ENCODE measurements around the gene SUGCT.

Gene SUGCT

DNA sequence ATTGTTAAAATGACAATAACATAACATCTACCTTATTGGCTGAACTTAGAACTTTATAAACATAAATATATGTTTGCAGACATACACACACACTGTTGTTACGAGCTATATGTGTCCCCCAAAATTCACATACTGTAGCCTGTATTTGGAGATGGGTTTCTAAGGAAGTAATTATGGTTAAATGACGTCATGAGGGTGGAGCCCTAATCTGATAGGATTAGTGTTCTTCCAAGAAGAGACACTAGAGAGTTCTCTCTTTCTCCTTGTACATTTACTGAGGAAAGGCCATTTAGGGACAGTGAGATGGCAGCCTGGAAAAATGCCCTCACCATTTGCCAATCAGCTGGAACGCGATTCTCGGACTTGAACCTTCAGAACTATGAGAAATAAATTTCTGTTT is 211.7 kb downstream of the SUGCT start:
- H3K4me1 Mint-ChIP-seq = no peaks in the 10 kb centered on the region
- no peaks in the 10 kb centered on the region for H3K36me3 Mint-ChIP-seq (ENCODE audit: low read depth)
- TF ChIP-seq, protein P1, sequence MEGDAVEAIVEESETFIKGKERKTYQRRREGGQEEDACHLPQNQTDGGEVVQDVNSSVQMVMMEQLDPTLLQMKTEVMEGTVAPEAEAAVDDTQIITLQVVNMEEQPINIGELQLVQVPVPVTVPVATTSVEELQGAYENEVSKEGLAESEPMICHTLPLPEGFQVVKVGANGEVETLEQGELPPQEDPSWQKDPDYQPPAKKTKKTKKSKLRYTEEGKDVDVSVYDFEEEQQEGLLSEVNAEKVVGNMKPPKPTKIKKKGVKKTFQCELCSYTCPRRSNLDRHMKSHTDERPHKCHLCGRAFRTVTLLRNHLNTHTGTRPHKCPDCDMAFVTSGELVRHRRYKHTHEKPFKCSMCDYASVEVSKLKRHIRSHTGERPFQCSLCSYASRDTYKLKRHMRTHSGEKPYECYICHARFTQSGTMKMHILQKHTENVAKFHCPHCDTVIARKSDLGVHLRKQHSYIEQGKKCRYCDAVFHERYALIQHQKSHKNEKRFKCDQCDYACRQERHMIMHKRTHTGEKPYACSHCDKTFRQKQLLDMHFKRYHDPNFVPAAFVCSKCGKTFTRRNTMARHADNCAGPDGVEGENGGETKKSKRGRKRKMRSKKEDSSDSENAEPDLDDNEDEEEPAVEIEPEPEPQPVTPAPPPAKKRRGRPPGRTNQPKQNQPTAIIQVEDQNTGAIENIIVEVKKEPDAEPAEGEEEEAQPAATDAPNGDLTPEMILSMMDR (IDR thresholded peaks at IDR 0.05; ENCODE audit: unreplicated experiment in 3 of 3) = no peak
- no peaks in the 10 kb centered on the region for H3K27me3 Mint-ChIP-seq (ENCODE audit: low read depth)
- no peak overlapping the region for H3K27ac Mint-ChIP-seq
- no peak overlapping the region for H3K4me3 Mint-ChIP-seq
- no peaks in the 10 kb centered on the region for H3K9me3 Mint-ChIP-seq

DNA sequence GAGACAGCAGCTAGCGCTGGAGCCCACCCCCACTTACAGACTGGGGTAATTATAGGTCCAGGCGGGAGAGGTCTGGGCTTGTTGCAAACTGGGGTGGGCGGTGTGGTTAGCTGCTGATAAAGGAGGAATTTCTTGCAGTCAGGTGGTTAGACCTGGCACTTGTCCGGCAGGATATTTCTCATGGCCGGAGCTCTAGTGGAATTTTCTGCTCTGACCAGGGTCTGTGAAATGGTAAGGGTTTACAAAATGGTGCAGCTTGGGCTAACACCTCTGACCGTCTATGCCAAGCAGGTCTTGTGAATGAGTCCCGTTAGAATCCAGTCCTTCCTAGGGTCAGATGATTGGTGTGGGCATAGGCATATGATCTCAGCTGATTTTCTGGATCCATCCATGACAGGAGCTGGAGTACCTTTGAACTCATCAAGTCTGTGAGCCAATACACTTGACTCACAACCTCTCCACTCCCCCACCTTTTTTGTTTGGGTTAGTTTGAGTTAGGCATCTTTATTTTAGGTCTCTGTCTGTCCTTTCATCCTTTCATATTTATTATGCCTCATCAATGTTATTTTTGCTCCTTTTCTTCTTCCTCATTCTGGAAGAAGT is 213.4 kb downstream of the SUGCT start:
- no peak overlapping the region for H3K27ac Mint-ChIP-seq

GRCh38 chr7:40350100-40350499 is 215.3 kb downstream of the SUGCT start:
- Mint-ChIP-seq H3K27ac (no peak overlapping the region), H3K4me1 (no peaks in the 10 kb centered on the region), H3K9me3 (no peaks in the 10 kb centered on the region), H3K4me3 (no peak overlapping the region), H3K36me3 (ENCODE audit: low read depth) (no peaks in the 10 kb centered on the region), H3K27me3 (ENCODE audit: low read depth) (no peaks in the 10 kb centered on the region)
- TF ChIP-seq, protein P1 (IDR thresholded peaks at IDR 0.05; ENCODE audit: unreplicated experiment in 3 of 3) = no peak

More for the DNA sequence above, 213.4 kb downstream of the SUGCT start:
- Mint-ChIP-seq H3K27me3 (ENCODE audit: low read depth) (no peaks in the 10 kb centered on the region), H3K4me3 (no peak overlapping the region), H3K9me3 (no peaks in the 10 kb centered on the region), H3K4me1 (no peaks in the 10 kb centered on the region), H3K36me3 (ENCODE audit: low read depth) (no peaks in the 10 kb centered on the region)
- TF ChIP-seq, protein P1 (IDR thresholded peaks at IDR 0.05; ENCODE audit: unreplicated experiment in 3 of 3) = no peak

DNA sequence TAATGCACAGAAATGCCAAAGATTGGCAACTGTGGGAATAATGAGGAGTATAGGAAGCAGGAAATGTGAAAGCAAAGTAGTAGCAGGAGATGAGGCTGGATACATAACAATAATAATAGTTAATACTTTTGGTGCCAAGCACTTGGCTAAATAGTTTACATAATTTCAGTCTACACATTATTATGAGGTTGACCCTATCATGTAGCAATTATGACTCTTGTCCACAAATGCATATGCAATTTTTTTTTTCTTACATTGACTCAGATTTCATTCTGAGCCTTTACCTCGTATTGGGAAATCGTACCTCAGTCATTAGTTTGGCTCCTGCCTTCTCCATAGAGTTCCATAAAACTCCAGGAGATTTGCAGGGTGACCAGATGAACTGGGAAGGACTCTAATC is 219.9 kb downstream of the SUGCT start:
- no peaks in the 10 kb centered on the region for H3K4me1 Mint-ChIP-seq
- TF ChIP-seq, protein P1 (IDR thresholded peaks at IDR 0.05; ENCODE audit: unreplicated experiment in 3 of 3) = no peak
- no peaks in the 10 kb centered on the region for H3K36me3 Mint-ChIP-seq (ENCODE audit: low read depth)
- H3K27ac Mint-ChIP-seq = no peak overlapping the region
- no peaks in the 10 kb centered on the region for H3K9me3 Mint-ChIP-seq
- H3K4me3 Mint-ChIP-seq = no peak overlapping the region
- H3K27me3 Mint-ChIP-seq (ENCODE audit: low read depth) = no peaks in the 10 kb centered on the region

DNA sequence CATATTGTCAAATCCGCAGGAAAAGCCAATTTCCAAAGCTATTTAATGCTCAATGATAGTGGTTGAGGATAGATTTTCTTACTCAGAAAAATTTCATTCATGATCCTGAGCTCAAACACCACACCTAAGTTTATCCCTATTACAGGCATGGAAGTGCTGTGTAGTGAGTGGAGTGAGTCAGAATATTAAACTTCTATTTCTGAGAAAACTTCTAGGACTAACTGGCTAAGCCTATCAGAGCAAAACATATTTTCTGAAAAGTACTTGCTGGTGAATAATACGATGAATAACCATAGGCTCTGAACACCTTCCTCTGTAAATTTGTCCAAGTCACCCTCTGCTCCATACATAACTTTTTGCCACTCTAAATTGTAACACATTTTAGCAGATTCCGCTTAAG is 221.5 kb downstream of the SUGCT start:
- peaks cover 3% of the 10 kb centered on the region for H3K9me3 Mint-ChIP-seq
- H3K4me1 Mint-ChIP-seq = no peaks in the 10 kb centered on the region

More for the DNA sequence above, 221.5 kb downstream of the SUGCT start:
- Mint-ChIP-seq H3K27ac (no peak overlapping the region), H3K27me3 (ENCODE audit: low read depth) (peaks cover 4% of the 10 kb centered on the region), H3K36me3 (ENCODE audit: low read depth) (no peaks in the 10 kb centered on the region), H3K4me3 (no peak overlapping the region)
- TF ChIP-seq, protein P1 (IDR thresholded peaks at IDR 0.05; ENCODE audit: unreplicated experiment in 3 of 3) = no peak
